ENCODE results near the gene JARID2. TPM values are rescaled to one million over a fixed set of nuclear protein-coding genes. Genes with fewer than 3 reads are reported as not detected.

JARID2 gene
- total RNA-seq, 1 donor from 2014 or later, result 17.9 TPM

DNA sequence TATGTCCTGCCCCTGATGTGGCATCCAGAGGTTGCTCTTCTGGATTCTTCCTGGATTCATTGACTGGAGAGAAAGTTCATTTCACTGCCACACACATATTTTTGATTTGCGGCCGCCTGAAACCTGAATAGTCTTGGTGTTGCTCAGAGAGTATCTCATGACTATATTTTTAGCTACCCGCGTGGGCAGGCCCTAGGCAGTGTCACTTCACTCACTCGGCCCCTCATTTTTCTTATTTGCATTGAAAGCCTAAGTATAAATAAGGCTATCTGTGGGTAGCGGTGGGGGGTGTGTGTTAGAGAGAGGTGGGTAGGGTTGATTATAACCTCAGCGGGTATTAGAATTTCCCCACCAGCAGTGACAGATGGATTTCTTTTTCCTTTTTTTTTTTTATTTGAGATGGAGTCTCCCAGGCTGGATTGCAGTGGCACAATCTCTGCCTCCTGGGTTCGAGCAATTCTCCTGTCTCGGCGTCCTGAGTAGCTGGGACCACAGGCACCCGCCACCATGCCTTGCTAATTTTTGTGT, 113.5 kb downstream of the JARID2 start:
- intact Hi-C loops (cut with DNase I), result no loop called here

DNA sequence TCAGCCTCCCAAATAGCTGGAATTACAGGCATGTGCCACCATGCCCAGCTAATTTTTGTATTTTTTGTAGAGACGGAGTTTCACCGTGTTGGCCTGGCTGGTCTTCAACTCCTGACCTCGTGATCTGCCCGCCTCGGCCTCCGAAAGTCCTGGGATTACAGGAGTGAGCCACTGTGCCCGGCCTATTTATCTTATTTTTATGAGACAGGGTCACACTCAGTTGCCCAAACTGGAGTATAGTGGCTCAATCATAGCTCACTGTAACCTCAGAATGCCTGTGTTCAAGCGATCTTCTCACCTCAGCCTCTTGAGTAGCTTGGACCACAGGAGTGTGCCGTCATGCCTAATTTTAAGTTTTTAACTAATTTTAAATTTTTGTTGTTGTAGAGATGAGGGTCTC, 114.4 kb downstream of the JARID2 start:
- Histone ChIP-seq H3K4me1 (peaks cover 12% of the 10 kb centered on the region), H3K27me3 (no peaks in the 10 kb centered on the region), H3K27ac (no peak overlapping the region), H3K4me3 (no peak overlapping the region), H3K9me3 (no peaks in the 10 kb centered on the region), H3K36me3 (no peaks in the 10 kb centered on the region)
- TF ChIP-seq, protein P1, sequence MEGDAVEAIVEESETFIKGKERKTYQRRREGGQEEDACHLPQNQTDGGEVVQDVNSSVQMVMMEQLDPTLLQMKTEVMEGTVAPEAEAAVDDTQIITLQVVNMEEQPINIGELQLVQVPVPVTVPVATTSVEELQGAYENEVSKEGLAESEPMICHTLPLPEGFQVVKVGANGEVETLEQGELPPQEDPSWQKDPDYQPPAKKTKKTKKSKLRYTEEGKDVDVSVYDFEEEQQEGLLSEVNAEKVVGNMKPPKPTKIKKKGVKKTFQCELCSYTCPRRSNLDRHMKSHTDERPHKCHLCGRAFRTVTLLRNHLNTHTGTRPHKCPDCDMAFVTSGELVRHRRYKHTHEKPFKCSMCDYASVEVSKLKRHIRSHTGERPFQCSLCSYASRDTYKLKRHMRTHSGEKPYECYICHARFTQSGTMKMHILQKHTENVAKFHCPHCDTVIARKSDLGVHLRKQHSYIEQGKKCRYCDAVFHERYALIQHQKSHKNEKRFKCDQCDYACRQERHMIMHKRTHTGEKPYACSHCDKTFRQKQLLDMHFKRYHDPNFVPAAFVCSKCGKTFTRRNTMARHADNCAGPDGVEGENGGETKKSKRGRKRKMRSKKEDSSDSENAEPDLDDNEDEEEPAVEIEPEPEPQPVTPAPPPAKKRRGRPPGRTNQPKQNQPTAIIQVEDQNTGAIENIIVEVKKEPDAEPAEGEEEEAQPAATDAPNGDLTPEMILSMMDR (IDR thresholded peaks at IDR 0.05), result no peak
- TF ChIP-seq POLR2AphosphoS5 (IDR thresholded peaks at IDR 0.05; ENCODE audit: insufficient read depth in 1 of 2, low read depth in 1 of 2) (no peak), POLR2A (IDR thresholded peaks at IDR 0.05) (no peak)
- intact Hi-C loops (cut with DNase I), result no loop called here
- no peak for DNase-seq (ENCODE audit: extremely low spot score in 2 of 2)

More for the DNA sequence above, 113.5 kb downstream of the JARID2 start:
- Histone ChIP-seq H3K9me3 (no peaks in the 10 kb centered on the region), H3K4me1 (peaks cover 4% of the 10 kb centered on the region), H3K27me3 (no peaks in the 10 kb centered on the region), H3K4me3 (no peak overlapping the region), H3K36me3 (no peaks in the 10 kb centered on the region), H3K27ac (no peak overlapping the region)
- DNase-seq (ENCODE audit: extremely low spot score in 2 of 2), result no peak
- TF ChIP-seq, protein P1 (IDR thresholded peaks at IDR 0.05), result no peak
- no peak for TF ChIP-seq POLR2AphosphoS5 (IDR thresholded peaks at IDR 0.05; ENCODE audit: insufficient read depth in 1 of 2, low read depth in 1 of 2)

DNA sequence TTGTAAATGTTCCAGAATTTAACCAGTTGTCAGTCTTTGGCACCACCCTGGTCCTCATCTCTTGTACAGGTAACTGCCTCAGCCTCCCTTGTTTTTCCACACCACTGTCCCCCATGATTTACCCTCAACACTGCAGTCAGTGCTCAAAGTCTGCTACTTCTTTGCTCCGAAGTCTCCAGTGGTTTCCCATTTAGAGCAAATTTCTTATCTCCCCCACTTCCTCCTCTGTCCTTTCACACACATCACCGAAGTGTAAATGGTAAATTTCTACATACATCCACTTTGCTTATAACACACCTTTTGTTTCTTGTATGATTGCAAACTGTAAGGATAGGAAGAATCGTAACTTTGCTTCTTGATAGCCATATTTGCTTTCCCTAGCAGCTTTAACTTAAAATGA, 115.3 kb downstream of the JARID2 start:
- peaks cover 19% of the 10 kb centered on the region for H3K4me1 ChIP-seq
- H3K9me3 ChIP-seq, result no peaks in the 10 kb centered on the region
- H3K4me3 ChIP-seq, result no peak overlapping the region
- no peaks in the 10 kb centered on the region for H3K36me3 ChIP-seq
- intact Hi-C loops (cut with DNase I), result no loop called here
- TF ChIP-seq, protein P1 (IDR thresholded peaks at IDR 0.05), result no peak
- TF ChIP-seq POLR2A (IDR thresholded peaks at IDR 0.05) (no peak), POLR2AphosphoS5 (IDR thresholded peaks at IDR 0.05; ENCODE audit: insufficient read depth in 1 of 2, low read depth in 1 of 2) (no peak)
- no peaks in the 10 kb centered on the region for H3K27me3 ChIP-seq
- DNase-seq (ENCODE audit: extremely low spot score in 2 of 2), result no peak
- H3K27ac ChIP-seq, result no peak overlapping the region

DNA sequence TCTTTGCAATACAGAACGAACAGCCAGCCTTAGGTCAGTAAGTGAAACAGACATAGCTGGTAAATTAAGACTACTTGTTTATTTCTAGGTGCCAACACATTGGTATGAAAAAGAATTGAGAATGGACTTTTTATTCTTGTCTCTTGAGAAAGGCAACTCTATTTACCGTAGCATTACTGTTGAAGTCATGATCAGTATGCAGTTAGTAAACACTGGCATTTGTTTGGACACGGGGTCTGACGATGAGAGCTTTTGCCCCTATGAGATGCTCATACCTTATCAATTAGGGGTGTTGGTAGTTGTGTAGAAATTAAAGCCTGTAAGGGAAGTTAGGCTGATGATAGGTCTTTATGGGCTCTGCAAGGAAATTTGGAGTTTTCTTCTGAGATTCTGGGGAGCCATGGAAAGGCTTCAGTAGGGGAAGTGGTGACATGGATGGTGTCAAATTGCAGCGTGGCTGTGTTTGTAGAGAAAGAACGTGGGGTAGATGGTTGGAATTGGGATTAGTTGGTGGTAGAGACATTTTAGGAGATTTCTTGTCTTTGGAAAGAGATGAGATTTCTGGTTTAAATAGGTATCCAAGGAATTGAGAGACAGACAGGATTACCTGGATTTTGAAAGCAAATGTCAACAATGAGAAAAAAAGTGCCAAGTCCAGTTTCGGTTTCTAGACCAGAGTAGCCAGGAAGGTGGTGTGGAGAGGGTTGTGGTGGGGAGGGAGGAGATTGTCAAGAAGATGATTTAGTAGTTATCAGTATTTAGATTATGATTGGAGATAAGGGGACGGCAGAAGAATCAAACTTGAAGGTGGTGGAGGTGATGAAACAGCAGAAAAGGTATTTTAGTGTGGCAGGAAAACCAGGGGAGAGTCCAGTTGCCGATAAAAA, 116.6 kb downstream of the JARID2 start:
- TF ChIP-seq POLR2A (IDR thresholded peaks at IDR 0.05) (no peak), POLR2AphosphoS5 (IDR thresholded peaks at IDR 0.05; ENCODE audit: insufficient read depth in 1 of 2, low read depth in 1 of 2) (no peak)
- TF ChIP-seq, protein P1 (IDR thresholded peaks at IDR 0.05), result no peak
- H3K27me3 ChIP-seq, result no peaks in the 10 kb centered on the region
- intact Hi-C loops (cut with DNase I), result no loop called here
- no peaks in the 10 kb centered on the region for H3K36me3 ChIP-seq
- no peak overlapping the region for H3K27ac ChIP-seq
- DNase-seq (ENCODE audit: extremely low spot score in 2 of 2), result no peak
- H3K9me3 ChIP-seq, result no peaks in the 10 kb centered on the region
- no peak overlapping the region for H3K4me3 ChIP-seq
- H3K4me1 ChIP-seq, result peaks cover 30% of the 10 kb centered on the region

DNA sequence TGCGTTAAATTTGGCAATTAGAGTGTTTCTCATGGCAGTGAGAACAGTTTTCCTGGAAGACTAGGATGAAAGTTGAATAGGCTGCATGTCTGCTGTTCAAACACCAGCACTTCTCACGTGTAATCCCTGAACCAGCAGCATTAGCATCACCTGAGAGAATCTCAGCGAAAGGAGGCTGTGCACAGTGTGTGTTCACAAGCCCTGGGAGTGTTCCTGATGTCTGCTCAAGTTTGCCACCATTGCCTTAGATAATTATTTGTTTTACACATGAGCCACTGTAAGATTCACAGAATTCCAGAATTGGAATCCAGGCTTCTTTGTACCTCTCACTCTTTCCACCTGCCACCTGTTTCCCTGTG, 117.3 kb downstream of the JARID2 start:
- peaks cover 35% of the 10 kb centered on the region for H3K4me1 ChIP-seq

More for the DNA sequence above, 117.3 kb downstream of the JARID2 start:
- no peaks in the 10 kb centered on the region for H3K36me3 ChIP-seq
- TF ChIP-seq POLR2A (IDR thresholded peaks at IDR 0.05) (no peak), POLR2AphosphoS5 (IDR thresholded peaks at IDR 0.05; ENCODE audit: insufficient read depth in 1 of 2, low read depth in 1 of 2) (no peak)
- TF ChIP-seq, protein P1 (IDR thresholded peaks at IDR 0.05), result no peak
- H3K9me3 ChIP-seq, result no peaks in the 10 kb centered on the region
- intact Hi-C loops (cut with DNase I), result no loop called here
- no peak overlapping the region for H3K27ac ChIP-seq
- no peak overlapping the region for H3K4me3 ChIP-seq
- DNase-seq (ENCODE audit: extremely low spot score in 2 of 2), result no peak
- H3K27me3 ChIP-seq, result no peaks in the 10 kb centered on the region
